Uterus (tissue), 4 donors: ENCODE measurements around the gene SAMM50. TPM values are rescaled to one million over a fixed set of nuclear protein-coding genes. Genes with fewer than 3 reads are reported as not detected.

Experiments
- DNase-seq, 2 donors: peaks; one replicate each; pipeline ENCODE4 v3.0.0-alpha.2; 2019 to 2020
- H3K27ac ChIP-seq, 2 donors: fragments of 200-600 bp; sonication (generic); 1 replicate in 1 of 2; 2 replicates in 1 of 2; pipeline ENCODE4 v1.5.1; 2016 to 2018
- H3K27me3 ChIP-seq, 2 donors: fragments of 200-600 bp; sonication (generic); one replicate each; pipeline ENCODE4 v1.5.1; 2018 to 2019; ENCODE audit warnings: control low read depth in 1 of 2
- H3K36me3 ChIP-seq, 2 donors: fragments of 200-600 bp; sonication (generic); one replicate each; pipeline ENCODE4 v1.5.1; 2019; ENCODE audit warnings: control low read depth in 1 of 2
- H3K4me1 ChIP-seq, 2 donors: fragments of 200-600 bp; sonication (generic); one replicate each; pipeline ENCODE4 v1.5.1; 2018 to 2019; ENCODE audit warnings: control low read depth in 1 of 2
- H3K4me3 ChIP-seq, 2 donors: fragments of 200-600 bp; sonication (generic); 1 replicate in 1 of 2; 2 replicates in 1 of 2; pipeline ENCODE4 v1.5.1; 2018 to 2019; ENCODE audit warnings: mild to moderate bottlenecking in 1 of 2
- H3K9me3 ChIP-seq, 2 donors: fragments of 200-600 bp; sonication (generic); one replicate each; pipeline ENCODE4 v1.5.1; 2019; ENCODE audit warnings: control low read depth in 1 of 2
- POLR2A ChIP-seq, 2 donors: fragments of 450-650 bp; IDR thresholded peaks; one replicate each; pipeline ENCODE4 v1.6.1; 2016; ENCODE audit warnings: antibody characterized with exemption in 2 of 2, mild to moderate bottlenecking in 1 of 2, moderate library complexity in 1 of 2
- intact Hi-C: fragments of 100-400 bp; cut with DNase I; formaldehyde crosslinking; loops from one replicate; pipeline ENCODE4 v1.15.1; 2023; ENCODE audit warnings: low total_unique reads
- total RNA-seq, 4 donors: library from RNA; depleted of rRNA in 3 of 4; stranded (reverse); fragments of >200 nt in 3 of 4; gene quantifications; one replicate each; pipeline versions ENCODE4 v1.1.0 to v1.2.4, GENCODE V29; 2014 to 2023
- TF ChIP-seq, protein P1 (sequence below), 4 experiments: fragments of 200-600 bp in 2 of 4; fragments of 450-650 bp in 2 of 4; sonication (generic) in 2 of 4; IDR thresholded peaks; one replicate each; pipeline ENCODE4 v1.5.1; 2016 to 2019; ENCODE audit warnings: antibody characterized with exemption in 4 of 4, mild to moderate bottlenecking in 2 of 4, moderate library complexity in 1 of 4
- donor health status: DM: yes; HTN: yes; CAD: no.

The SAMM50 gene
- total RNA-seq, 4 donors from 2014 or later = 16.2 to 58.2 (median 24.8) TPM

GRCh38 chr22:43946384-43946667 lies 8.9 kb upstream of the SAMM50 start:
- Histone ChIP-seq H3K27ac (no peak overlapping the region), H3K4me1 (no peaks in the 10 kb centered on the region), H3K4me3 (no peak overlapping the region), H3K9me3 (no peaks in the 10 kb centered on the region), H3K27me3 (no peaks in the 10 kb centered on the region), H3K36me3 (no peaks in the 10 kb centered on the region)
- no peak for TF ChIP-seq POLR2A (IDR thresholded peaks at IDR 0.05)
- TF ChIP-seq, protein P1, sequence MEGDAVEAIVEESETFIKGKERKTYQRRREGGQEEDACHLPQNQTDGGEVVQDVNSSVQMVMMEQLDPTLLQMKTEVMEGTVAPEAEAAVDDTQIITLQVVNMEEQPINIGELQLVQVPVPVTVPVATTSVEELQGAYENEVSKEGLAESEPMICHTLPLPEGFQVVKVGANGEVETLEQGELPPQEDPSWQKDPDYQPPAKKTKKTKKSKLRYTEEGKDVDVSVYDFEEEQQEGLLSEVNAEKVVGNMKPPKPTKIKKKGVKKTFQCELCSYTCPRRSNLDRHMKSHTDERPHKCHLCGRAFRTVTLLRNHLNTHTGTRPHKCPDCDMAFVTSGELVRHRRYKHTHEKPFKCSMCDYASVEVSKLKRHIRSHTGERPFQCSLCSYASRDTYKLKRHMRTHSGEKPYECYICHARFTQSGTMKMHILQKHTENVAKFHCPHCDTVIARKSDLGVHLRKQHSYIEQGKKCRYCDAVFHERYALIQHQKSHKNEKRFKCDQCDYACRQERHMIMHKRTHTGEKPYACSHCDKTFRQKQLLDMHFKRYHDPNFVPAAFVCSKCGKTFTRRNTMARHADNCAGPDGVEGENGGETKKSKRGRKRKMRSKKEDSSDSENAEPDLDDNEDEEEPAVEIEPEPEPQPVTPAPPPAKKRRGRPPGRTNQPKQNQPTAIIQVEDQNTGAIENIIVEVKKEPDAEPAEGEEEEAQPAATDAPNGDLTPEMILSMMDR (IDR thresholded peaks at IDR 0.05) = no peak
- intact Hi-C loops = no loop called here
- no peak for DNase-seq

- Histone ChIP-seq H3K4me3 (no peak overlapping the region), H3K4me1 (no peaks in the 10 kb centered on the region), H3K9me3 (no peaks in the 10 kb centered on the region), H3K27ac (no peak overlapping the region), H3K36me3 (no peaks in the 10 kb centered on the region), H3K27me3 (no peaks in the 10 kb centered on the region)
- TF ChIP-seq, protein P1 (IDR thresholded peaks at IDR 0.05) = no peak
- no peak for TF ChIP-seq POLR2A (IDR thresholded peaks at IDR 0.05)
- intact Hi-C loops = no loop called here
- no peak for DNase-seq
Observed at GRCh38 chr22:43948836-43949406, 6.3 kb upstream of the SAMM50 start.

DNA sequence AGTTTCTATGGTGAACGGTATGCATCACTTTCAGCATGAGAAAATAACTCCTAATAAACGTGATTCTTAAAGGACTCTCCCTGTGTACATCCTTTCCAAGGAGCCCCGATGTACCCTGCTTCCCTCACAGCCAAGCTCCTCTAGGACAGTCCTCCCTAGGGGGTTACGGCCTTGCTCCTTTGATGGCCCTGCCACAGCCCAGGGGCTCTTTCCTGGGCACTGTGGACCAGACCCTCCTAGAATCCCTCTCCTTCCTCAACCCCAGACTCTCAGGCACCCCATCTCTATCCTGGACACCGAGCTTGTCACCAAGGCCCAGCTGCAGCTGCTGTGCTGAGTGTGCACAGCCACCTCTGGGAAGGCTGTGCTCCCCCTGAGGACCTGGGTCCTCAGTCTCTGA lies 3.9 kb upstream of the SAMM50 start:
- no peak overlapping the region for H3K27ac ChIP-seq
- H3K36me3 ChIP-seq = no peaks in the 10 kb centered on the region
- H3K9me3 ChIP-seq = no peaks in the 10 kb centered on the region
- no peak overlapping the region for H3K4me3 ChIP-seq
- TF ChIP-seq, protein P1 (IDR thresholded peaks at IDR 0.05) = no peak
- no peak for TF ChIP-seq POLR2A (IDR thresholded peaks at IDR 0.05)
- no peaks in the 10 kb centered on the region for H3K27me3 ChIP-seq
- no peak for DNase-seq
- intact Hi-C loops = no loop called here
- H3K4me1 ChIP-seq = peaks cover 0 to 7% of the 10 kb centered on the region in 2 donors

DNA sequence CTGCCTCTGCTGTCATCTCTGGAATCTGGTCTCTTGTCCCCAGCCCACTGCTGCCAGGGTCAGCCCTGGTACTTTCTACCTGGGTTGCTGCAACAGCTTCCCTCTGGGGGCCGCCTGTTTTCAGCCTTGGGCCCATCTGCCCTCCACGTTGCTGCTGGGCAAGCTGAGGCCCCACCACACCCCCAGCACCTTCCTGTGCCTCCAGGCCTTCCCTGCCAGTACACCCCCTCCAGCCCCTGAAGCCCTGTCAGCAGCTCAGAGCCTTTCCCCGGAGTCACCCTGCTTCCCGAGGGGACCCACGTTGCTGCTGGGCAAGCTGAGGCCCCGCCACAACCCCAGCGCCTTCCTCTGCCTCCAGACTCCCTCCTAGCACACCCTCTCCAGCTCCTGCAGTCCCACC lies 3.3 kb upstream of the SAMM50 start:
- Histone ChIP-seq H3K4me3 (no peak overlapping the region), H3K36me3 (no peaks in the 10 kb centered on the region), H3K27ac (no peak overlapping the region), H3K9me3 (no peaks in the 10 kb centered on the region), H3K4me1 (peaks cover 0 to 11% of the 10 kb centered on the region in 2 donors), H3K27me3 (no peaks in the 10 kb centered on the region)
- intact Hi-C loops = no loop called here
- TF ChIP-seq POLR2A (IDR thresholded peaks at IDR 0.05) = no peak
- TF ChIP-seq, protein P1 (IDR thresholded peaks at IDR 0.05) = no peak
- no peak for DNase-seq

DNA sequence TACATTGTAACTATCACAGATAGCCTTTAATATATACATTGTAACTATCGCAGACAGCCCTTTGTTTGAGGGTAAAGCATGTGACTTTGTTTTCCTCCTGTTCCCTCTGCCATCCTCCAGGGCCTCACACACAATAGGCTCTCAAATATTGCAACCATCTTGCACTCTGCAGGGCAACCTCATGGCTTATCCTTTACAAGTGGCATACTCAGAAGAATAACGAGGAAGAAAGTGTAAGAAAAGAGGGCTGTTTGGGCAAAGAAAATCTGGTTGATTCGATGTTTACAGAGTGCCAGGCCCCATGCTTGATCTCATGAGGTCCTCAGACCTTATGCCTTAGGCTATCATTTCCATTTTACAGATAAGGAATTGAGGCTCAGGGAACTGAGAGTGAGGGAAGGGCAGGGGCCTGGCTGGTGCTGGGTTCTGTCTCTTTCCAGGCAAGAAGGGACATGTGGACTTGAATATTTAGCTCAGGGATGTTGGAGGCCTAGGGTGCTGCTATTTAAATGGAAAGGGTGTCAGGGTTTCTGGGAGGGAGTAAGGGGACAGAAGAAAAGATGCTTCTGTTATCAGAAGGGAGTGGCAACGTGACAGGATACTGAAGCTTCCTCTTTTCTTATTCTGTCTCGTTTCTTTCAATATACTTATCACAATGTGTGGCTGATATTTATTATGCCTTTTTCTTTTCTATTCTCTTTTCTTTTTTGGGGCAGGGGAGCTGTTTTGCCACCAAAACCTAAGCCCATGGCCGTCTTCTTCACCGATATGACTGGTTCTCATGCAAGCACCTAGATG lies 1.1 kb upstream of the SAMM50 start:
- Histone ChIP-seq H3K4me3 (peak overlapping the region; percentile 90 to 92), H3K4me1 (peaks cover 0 to 11% of the 10 kb centered on the region in 2 donors), H3K27me3 (no peaks in the 10 kb centered on the region), H3K27ac (peak overlapping the region in 1 of 2 donors; percentile 79), H3K36me3 (no peaks in the 10 kb centered on the region), H3K9me3 (no peaks in the 10 kb centered on the region)
- intact Hi-C loops = no loop called here
- no peak for TF ChIP-seq POLR2A (IDR thresholded peaks at IDR 0.05)
- TF ChIP-seq, protein P1 (IDR thresholded peaks at IDR 0.05) = no peak
- no peak for DNase-seq
